ACHN (cell line): ENCODE results near the gene NHSL2.
"Not testable (repeated sequence)": the region's sequence is repeated elsewhere in the genome, so short reads cannot be mapped to it uniquely, and the experiment has no call there.

ENCODE experiments used
- DNase-seq: peaks from one replicate; pipeline ENCODE4 v3.0.0-alpha.2; 2015
- in situ Hi-C: cut with HindIII; loops from 2 replicates; pipeline ENCODE4 v1.10.0; 2017; ENCODE audit warnings: low sequenced_read_pairs, low pct_ligation_motif_present, low pct_unique_long_range_greater_than_20kb

Gene NHSL2

GRCh38 chrX:72050011-72050410 is 139.4 kb downstream of the NHSL2 start:
- no peak for DNase-seq
- in situ Hi-C loops: no loop called here

- in situ Hi-C loops: no loop called here
- DNase-seq: no peak
Measured at GRCh38 chrX:72051589-72051988, 140.9 kb downstream of the NHSL2 start.

- in situ Hi-C loops: no loop called here
- DNase-seq: no peak
Measured at GRCh38 chrX:72052415-72053090, 141.9 kb downstream of the NHSL2 start.

DNA sequence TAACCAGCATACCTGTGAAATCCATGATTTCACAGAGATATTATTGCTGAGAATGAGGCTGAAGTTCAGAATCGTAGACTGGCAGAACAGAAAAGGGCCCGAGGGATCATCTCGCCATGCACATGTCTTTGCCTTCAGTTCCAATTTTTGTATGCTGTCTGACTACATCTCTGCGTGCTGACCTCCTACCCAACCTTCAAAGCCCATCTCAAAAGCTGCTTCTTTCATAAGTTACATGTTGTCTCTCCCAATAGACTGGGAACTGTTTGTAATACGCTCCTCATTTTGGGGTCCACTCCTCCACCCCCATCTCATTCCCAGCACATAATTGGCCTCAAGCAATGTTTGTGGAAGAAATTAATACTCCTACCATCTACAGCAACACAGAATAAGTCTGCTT is 142.9 kb downstream of the NHSL2 start:
- no peak for DNase-seq
- in situ Hi-C loops: no loop called here

- in situ Hi-C loops: no loop called here
- no peak for DNase-seq
Measured at GRCh38 chrX:72054779-72055489, 144.3 kb downstream of the NHSL2 start.

DNA sequence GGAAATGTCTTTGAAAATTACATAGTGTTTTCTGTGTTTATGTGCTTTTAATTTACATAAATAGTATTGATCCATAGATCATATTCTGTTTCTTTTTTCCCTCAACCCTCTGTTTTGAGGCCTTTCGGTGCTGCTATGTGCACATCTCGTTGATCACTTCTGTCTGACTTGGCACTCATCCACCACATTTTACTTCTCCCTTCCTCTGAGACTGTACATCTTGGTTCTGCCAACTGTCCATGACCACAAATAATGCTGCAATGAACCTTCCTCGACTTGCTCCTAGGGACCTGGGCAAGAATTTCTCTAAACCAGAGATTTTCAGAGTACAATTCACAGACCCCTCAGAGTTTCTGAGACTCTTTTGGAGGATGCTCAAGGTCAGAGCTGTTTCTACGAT is 146.7 kb downstream of the NHSL2 start:
- DNase-seq: no peak
- in situ Hi-C loops: no loop called here

DNA sequence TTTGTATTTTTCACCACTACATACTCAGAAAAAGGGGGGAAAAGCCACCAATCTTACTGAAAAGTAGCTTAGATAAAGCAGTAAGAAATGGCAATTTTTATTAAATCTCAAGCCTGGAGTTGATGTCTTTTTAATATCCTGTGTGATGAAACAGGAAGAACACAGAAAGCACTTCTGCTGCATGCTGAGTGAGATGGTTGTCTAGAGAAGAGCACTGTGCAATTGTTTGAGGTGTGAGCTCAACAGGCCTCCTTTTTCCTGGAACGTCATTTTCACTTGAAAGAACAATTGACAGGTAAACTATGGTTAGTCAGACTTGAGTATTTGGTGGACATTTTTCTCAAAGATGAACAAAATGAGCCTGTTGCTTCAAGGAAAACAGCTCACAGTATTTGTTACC is 147.2 kb downstream of the NHSL2 start:
- no peak for DNase-seq

DNA sequence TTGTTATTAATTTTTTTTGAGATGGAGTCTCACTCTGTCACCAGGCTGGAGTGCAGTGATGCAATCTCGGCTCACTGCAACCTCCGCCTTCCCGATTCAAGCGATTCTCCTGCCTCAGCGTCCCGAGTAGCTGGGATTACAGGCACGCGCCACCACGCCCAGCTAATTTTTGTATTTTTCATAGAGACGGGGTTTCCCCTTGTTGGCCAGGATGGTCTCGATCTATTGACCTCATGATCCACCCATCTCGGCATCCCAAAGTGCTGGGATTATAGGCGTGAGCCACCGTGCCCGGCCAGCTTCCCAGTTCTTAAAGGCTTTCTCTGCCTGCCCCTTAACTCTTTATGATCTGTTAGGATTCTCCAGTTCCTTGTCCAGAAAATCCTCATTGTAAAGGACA is 147.7 kb downstream of the NHSL2 start:
- DNase-seq, in situ Hi-C loops: not testable (repeated sequence)

More for the DNA sequence above, 147.2 kb downstream of the NHSL2 start:
- in situ Hi-C loops: no loop called here

DNA sequence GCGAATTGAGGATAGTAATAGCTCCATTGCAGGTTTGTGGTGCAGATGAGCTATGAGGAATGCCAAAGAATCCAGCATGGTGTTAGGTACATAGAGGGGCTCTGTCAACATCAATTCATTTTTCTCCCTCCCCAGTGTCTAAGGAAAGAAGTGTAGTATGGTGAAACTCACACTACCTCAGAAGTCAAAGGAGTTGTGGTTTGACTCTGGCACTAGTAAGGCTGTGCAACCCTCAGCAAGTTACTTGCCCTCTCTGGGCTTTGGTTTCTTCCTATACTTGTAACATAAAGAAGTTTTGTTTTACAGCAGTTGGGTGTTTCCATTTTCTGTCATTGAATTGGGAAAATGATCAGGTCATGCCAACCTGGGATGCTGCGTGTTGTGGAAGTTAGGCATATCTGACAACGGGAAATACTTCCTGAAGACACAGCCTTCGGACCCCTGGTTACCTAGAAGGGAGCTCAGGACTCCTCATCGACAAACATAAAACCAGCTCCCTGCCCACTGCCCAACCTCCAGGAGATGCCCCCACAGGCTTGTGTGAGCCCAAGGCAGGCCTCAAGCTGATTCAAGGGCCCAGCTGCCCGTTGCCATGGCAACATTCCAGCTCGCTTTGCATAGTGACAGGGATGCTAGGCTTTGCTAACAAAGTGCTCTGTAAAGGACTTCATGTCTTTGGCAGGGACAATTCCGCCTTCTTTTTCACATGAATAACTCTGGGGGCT is 149.7 kb downstream of the NHSL2 start:
- no peak for DNase-seq
- in situ Hi-C loops: no loop called here

- in situ Hi-C loops: no loop called here
- DNase-seq: no peak
Measured at GRCh38 chrX:72060921-72061490, 150.4 kb downstream of the NHSL2 start.

GRCh38 chrX:72062916-72063315 is 152.3 kb downstream of the NHSL2 start:
- DNase-seq: no peak
- in situ Hi-C loops: no loop called here

DNA sequence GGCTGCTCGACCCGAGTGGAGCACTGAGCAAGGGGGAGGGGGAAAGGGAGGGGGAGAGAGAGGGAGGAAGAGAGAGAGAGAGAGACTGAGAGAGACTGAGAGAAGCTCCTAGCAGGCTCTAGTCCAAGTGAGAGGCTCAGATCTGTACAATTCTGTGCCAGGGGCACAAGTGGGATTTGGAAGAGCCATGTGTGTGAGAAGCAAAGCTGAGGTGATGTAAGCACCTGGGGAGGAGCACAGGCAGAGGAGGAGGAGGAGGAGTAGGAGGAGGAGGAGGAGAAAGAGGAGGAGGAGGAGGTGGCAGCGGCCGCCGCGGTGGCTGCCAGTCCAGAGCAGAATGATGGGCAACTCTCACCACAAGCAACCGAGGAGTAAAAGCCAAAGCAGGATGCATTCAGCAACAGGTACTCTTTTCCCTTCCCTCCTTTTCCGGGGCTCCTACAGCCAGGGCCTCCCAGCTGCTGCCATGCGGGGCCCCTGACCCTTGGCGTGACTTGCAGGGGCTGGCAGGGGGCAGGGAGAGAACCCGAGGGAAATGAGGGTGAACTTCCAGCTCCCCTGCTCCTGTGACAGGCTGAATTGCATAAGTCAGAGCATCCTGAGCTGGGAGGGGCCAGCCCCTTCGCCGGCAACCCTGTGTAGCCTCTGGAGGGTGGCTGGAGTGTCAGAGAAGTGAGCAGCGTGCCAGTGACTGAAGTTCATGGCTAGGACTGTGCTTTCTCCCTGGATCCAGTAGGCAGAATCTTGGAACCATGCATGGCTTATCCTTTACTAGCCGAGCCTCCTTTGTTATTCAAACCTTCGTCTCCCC is 158.9 kb downstream of the NHSL2 start:
- in situ Hi-C loops: no loop called here
- no peak for DNase-seq

DNA sequence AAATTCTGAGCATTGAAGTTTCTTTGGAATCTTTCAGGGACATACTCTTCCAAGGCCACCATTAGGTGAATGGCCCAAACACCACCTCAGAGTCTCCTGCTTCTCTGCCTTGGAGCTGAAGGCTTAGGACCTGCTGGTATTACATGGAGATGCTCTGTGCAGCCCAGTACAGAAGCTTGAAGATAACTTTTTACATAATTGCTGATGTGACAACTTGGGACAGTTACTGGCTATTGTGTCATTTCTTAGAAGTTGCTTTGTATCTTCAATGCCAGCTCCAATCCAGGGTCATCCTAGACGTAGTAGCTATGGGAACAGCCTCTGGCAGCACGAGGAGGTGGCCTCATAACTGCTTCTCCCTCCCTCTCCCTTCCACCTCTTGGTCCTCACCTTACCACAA is 160.6 kb downstream of the NHSL2 start:
- in situ Hi-C loops: no loop called here
- no peak for DNase-seq

GRCh38 chrX:72073633-72074032 is 163.0 kb downstream of the NHSL2 start:
- in situ Hi-C loops: no loop called here
- no peak for DNase-seq

- in situ Hi-C loops: no loop called here
- no peak for DNase-seq
Measured at GRCh38 chrX:72078411-72078810, 167.8 kb downstream of the NHSL2 start.

GRCh38 chrX:72079607-72080006 is 169.0 kb downstream of the NHSL2 start:
- no peak for DNase-seq
- in situ Hi-C loops: no loop called here

- in situ Hi-C loops: no loop called here
- no peak for DNase-seq
Measured at GRCh38 chrX:72080150-72080549, 169.5 kb downstream of the NHSL2 start.

DNA sequence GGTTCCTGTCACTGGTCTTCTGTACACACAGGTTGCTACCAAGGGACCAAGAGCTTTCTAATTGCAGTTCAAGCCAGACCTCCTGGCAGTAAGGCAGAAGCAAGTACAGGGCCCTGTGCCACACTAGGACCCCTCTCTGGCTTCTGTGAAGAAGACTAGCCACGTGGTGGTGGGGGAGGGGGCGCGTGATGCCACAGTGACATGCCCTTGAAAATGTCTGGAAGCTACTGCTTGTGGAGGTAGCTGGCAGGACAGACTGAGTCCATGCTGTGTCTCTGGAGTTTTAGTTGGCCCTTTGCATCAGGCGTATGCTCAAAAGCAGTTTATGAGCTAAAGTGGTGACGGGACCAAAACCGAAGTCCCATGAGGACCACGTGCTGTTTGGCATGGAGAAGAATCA is 170.2 kb downstream of the NHSL2 start:
- in situ Hi-C loops: no loop called here
- DNase-seq: no peak
